CD14-positive monocyte (primary cell): ENCODE measurements around the gene CIBAR2. TPM values are rescaled to one million over a fixed set of nuclear protein-coding genes. Genes with fewer than 3 reads are reported as not detected.

Experiments used
- DNase-seq, 3 donors: peaks; one replicate each; pipeline ENCODE4 v3.0.0-alpha.2; 2011 to 2022
- H2AFZ ChIP-seq: 2 replicates; pipeline ENCODE4 v1.6.0; 2012; ENCODE audit warnings: mild to moderate bottlenecking, low read depth, low read length, inconsistent platforms; ENCODE audit not compliant: insufficient read depth, poor library complexity, severe bottlenecking
- H3K27ac ChIP-seq, 2 donors: 1 replicate in 1 of 2; 2 replicates in 1 of 2; pipeline ENCODE4 v1.5.1; 2012 to 2013; ENCODE audit warnings: low read length in 2 of 2, control low read depth in 1 of 2, inconsistent platforms in 1 of 2, low read depth in 1 of 2, mild to moderate bottlenecking in 1 of 2
- H3K27me3 ChIP-seq, 2 donors: one replicate each; pipeline versions ENCODE4 v1.6.0 to v1.6.1; 2011 to 2013; ENCODE audit warnings: low read length in 2 of 2; ENCODE audit not compliant: control insufficient read depth in 2 of 2, insufficient read depth in 2 of 2
- H3K36me3 ChIP-seq, 2 donors: replicated peaks in 1 of 2; 1 replicate in 1 of 2; 2 replicates in 1 of 2; pipeline versions ENCODE4 v1.5.1 to v1.6.1; 2012 to 2013; ENCODE audit warnings: low read length in 2 of 2, control low read depth in 1 of 2, inconsistent platforms in 1 of 2, mild to moderate bottlenecking in 1 of 2; ENCODE audit not compliant: insufficient read depth in 2 of 2, control insufficient read depth in 1 of 2
- H3K4me1 ChIP-seq, 2 donors: 1 replicate in 1 of 2; 2 replicates in 1 of 2; pipeline versions ENCODE4 v1.5.1 to v1.6.1; 2012 to 2013; ENCODE audit warnings: low read length in 2 of 2, control low read depth in 1 of 2, inconsistent platforms in 1 of 2, mild to moderate bottlenecking in 1 of 2, moderate library complexity in 1 of 2; ENCODE audit not compliant: insufficient read depth in 2 of 2, control insufficient read depth in 1 of 2
- H3K4me2 ChIP-seq: replicated peaks from 2 replicates; pipeline ENCODE3; 2012; ENCODE audit warnings: low read length, moderate library complexity, mild to moderate bottlenecking; ENCODE audit not compliant: poor library complexity, severe bottlenecking; ENCODE audit errors: extremely low read depth
- H3K4me3 ChIP-seq, 3 experiments: fragments of 200-600 bp in 1 of 3; sonication (generic) in 1 of 3; replicated peaks in 1 of 3; 1 replicate in 2 of 3; 2 replicates in 1 of 3; pipeline ENCODE4 v1.5.1; 2011 to 2013; ENCODE audit warnings: low read length in 3 of 3, mild to moderate bottlenecking in 3 of 3, control low read depth in 2 of 3, low read depth in 2 of 3, inconsistent platforms in 1 of 3, moderate library complexity in 1 of 3
- H3K79me2 ChIP-seq: 2 replicates; pipeline ENCODE4 v1.6.0; 2012; ENCODE audit warnings: mild to moderate bottlenecking, control low read depth, inconsistent platforms, low read length, moderate library complexity; ENCODE audit not compliant: insufficient read depth
- H3K9ac ChIP-seq: 2 replicates; pipeline ENCODE4 v1.6.0; 2017; ENCODE audit warnings: low read length, mild to moderate bottlenecking; ENCODE audit not compliant: insufficient read depth, poor library complexity, severe bottlenecking
- H3K9me3 ChIP-seq, 2 donors: replicated peaks in 1 of 2; 1 replicate in 1 of 2; 2 replicates in 1 of 2; pipeline versions ENCODE4 v1.5.1 to v1.6.1; 2012 to 2013; ENCODE audit warnings: low read length in 2 of 2, control low read depth in 1 of 2; ENCODE audit not compliant: control insufficient read depth in 1 of 2, insufficient read depth in 1 of 2
- H4K20me1 ChIP-seq: 2 replicates; pipeline ENCODE4 v1.6.0; 2012; ENCODE audit warnings: mild to moderate bottlenecking, low read length, control low read depth, moderate library complexity; ENCODE audit not compliant: insufficient read depth
- H3K27ac Mint-ChIP-seq, 7 donors: one replicate each; pipeline ENCODE4 v1.8.0; 2020; ENCODE audit warnings: mild to moderate bottlenecking in 7 of 7, mixed read lengths in 7 of 7, moderate library complexity in 6 of 7, inconsistent platforms in 2 of 7
- H3K27me3 Mint-ChIP-seq, 3 donors: one replicate each; pipeline ENCODE4 v1.8.0; 2021 to 2022; ENCODE audit warnings: low read depth in 3 of 3, mild to moderate bottlenecking in 3 of 3, mixed read lengths in 3 of 3, moderate library complexity in 3 of 3, inconsistent platforms in 1 of 3
- H3K36me3 Mint-ChIP-seq, 2 donors: one replicate each; pipeline ENCODE4 v1.8.0; 2020; ENCODE audit warnings: mixed read lengths in 2 of 2, inconsistent platforms in 1 of 2, mild to moderate bottlenecking in 1 of 2
- H3K4me1 Mint-ChIP-seq: one replicate; pipeline ENCODE4 v1.8.0; 2020; ENCODE audit warnings: mild to moderate bottlenecking, mixed read lengths
- H3K4me3 Mint-ChIP-seq, 2 donors: one replicate each; pipeline ENCODE4 v1.8.0; 2020; ENCODE audit warnings: mild to moderate bottlenecking in 2 of 2, mixed read lengths in 2 of 2, moderate library complexity in 1 of 2
- H3K9me3 Mint-ChIP-seq, 7 donors: one replicate each; pipeline ENCODE4 v1.8.0; 2020 to 2022; ENCODE audit warnings: mixed read lengths in 7 of 7, mild to moderate bottlenecking in 6 of 7, moderate library complexity in 6 of 7, inconsistent platforms in 2 of 7
- WGBS: methylation state at CpG from one replicate; pipeline ENCODE4 v1.1.5; 2013; ENCODE audit warnings: missing lambda C conversion rate; ENCODE audit not compliant: insufficient coverage; 5-methylcytosine and 5-hydroxymethylcytosine counted together
- intact Hi-C, 2 donors: fragments of 100-400 bp; cut with micrococcal nuclease; formaldehyde crosslinking; loops; one replicate each; pipeline versions ENCODE4 v1.15.0 to v1.15.1; 2023
- polyA plus RNA-seq, 3 donors: library from polyadenylated mRNA; depleted of rRNA in 1 of 3; unstranded in 2 of 3; stranded (reverse) in 1 of 3; fragments of 300-500 nt in 2 of 3; fragments of >200 nt in 1 of 3; fragmentation: Illumina TruSeq in 2 of 3; gene quantifications; 1 replicate in 2 of 3; 2 replicates in 1 of 3; pipeline ENCODE4 v1.2.3, GENCODE V29; 2012 to 2021
- TF ChIP-seq, protein P1 (sequence below): fragments of 200-600 bp; IDR thresholded peaks from one replicate; pipeline ENCODE4 v1.8.0; 2022; ENCODE audit warnings: antibody characterized with exemption, mild to moderate bottlenecking

The CIBAR2 gene
- polyA plus RNA-seq, 3 donors: not detected

DNA sequence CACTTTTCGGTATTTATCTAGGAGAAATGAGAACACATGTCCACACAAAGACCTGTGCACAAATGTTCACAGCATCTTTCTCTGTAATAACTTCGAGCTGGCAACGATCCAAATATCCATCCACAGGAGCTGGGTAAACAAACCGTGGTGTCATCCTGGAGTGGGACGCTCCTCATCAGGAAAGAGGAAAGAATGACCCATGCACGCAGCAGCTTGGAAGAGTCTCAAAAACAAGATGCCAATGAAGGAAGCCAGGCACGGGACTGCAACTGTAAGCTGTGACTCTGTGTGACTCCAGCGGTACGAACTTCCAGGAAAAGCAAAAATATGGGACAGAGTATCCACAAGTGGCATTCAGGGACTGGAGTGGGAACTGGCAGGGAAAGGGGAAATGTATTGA lies 36.7 kb upstream of the CIBAR2 start:
- H3K27me3 Mint-ChIP-seq: peaks cover 4 to 8% (median 8%) of the 10 kb centered on the region in 3 donors
- Histone ChIP-seq H3K36me3 (no peaks in the 10 kb centered on the region), H3K9ac (no peak overlapping the region), H4K20me1 (no peaks in the 10 kb centered on the region), H3K9me3 (no peaks in the 10 kb centered on the region), H3K4me1 (no peaks in the 10 kb centered on the region), H2AFZ (no peak overlapping the region), H3K79me2 (no peaks in the 10 kb centered on the region), H3K4me2 (no peak overlapping the region), H3K4me3 (no peak overlapping the region), H3K27ac (no peak overlapping the region), H3K27me3 (no peaks in the 10 kb centered on the region)
- H3K4me1 Mint-ChIP-seq: no peaks in the 10 kb centered on the region
- no peak for DNase-seq
- peaks cover 0 to 3% (median 0%) of the 10 kb centered on the region in 7 donors for H3K9me3 Mint-ChIP-seq
- WGBS: 81% methylated on average over 8 of the region's 9 CpGs
- intact Hi-C loops: no loop called here
- H3K4me3 Mint-ChIP-seq: no peak overlapping the region
- no peaks in the 10 kb centered on the region for H3K36me3 Mint-ChIP-seq
- H3K27ac Mint-ChIP-seq: peak overlapping the region in 1 of 7 donors; percentile 39
- TF ChIP-seq, protein P1, sequence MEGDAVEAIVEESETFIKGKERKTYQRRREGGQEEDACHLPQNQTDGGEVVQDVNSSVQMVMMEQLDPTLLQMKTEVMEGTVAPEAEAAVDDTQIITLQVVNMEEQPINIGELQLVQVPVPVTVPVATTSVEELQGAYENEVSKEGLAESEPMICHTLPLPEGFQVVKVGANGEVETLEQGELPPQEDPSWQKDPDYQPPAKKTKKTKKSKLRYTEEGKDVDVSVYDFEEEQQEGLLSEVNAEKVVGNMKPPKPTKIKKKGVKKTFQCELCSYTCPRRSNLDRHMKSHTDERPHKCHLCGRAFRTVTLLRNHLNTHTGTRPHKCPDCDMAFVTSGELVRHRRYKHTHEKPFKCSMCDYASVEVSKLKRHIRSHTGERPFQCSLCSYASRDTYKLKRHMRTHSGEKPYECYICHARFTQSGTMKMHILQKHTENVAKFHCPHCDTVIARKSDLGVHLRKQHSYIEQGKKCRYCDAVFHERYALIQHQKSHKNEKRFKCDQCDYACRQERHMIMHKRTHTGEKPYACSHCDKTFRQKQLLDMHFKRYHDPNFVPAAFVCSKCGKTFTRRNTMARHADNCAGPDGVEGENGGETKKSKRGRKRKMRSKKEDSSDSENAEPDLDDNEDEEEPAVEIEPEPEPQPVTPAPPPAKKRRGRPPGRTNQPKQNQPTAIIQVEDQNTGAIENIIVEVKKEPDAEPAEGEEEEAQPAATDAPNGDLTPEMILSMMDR: no peak

- TF ChIP-seq, protein P1: no peak
- no peak for DNase-seq
- H3K36me3 Mint-ChIP-seq: no peaks in the 10 kb centered on the region
- Histone ChIP-seq H2AFZ (no peak overlapping the region), H3K9me3 (no peaks in the 10 kb centered on the region), H3K4me3 (no peak overlapping the region), H4K20me1 (no peaks in the 10 kb centered on the region), H3K79me2 (no peaks in the 10 kb centered on the region), H3K36me3 (no peaks in the 10 kb centered on the region), H3K4me2 (no peak overlapping the region), H3K9ac (no peak overlapping the region), H3K27ac (no peak overlapping the region), H3K27me3 (no peaks in the 10 kb centered on the region), H3K4me1 (no peaks in the 10 kb centered on the region)
- H3K4me1 Mint-ChIP-seq: no peaks in the 10 kb centered on the region
- peak overlapping the region in 1 of 7 donors; percentile 73 for H3K27ac Mint-ChIP-seq
- 86% methylated on average over 24 of the region's 27 CpGs for WGBS
- intact Hi-C loops: no loop called here
- no peak overlapping the region for H3K4me3 Mint-ChIP-seq
- peaks cover 0 to 3% (median 0%) of the 10 kb centered on the region in 7 donors for H3K9me3 Mint-ChIP-seq
- H3K27me3 Mint-ChIP-seq: peaks cover 10 to 16% (median 11%) of the 10 kb centered on the region in 3 donors
These were observed 34.8 kb upstream of the CIBAR2 start for GRCh38 chr16:85146922-85147651.
